DMS53 (cell line): Measurements from ENCODE around the gene TMEM143.

Experiments used
- DNase-seq: peaks from one replicate; lab custom pipeline; 2025; lab: John Stamatoyannopoulos, UW

The TMEM143 gene

GRCh38 chr19:48359123-48359522 is 4.6 kb downstream of the TMEM143 start:
- no peak for DNase-seq

- DNase-seq: no peak
Observed at GRCh38 chr19:48355365-48355954, 8.3 kb downstream of the TMEM143 start.

- peak; percentile 34 for DNase-seq
Observed at GRCh38 chr19:48354332-48354992, 9.3 kb downstream of the TMEM143 start.

- DNase-seq: no peak
Observed at GRCh38 chr19:48353677-48354076, 10.1 kb downstream of the TMEM143 start.

- peak; percentile 70 for DNase-seq
Observed at GRCh38 chr19:48351341-48351752, 12.4 kb downstream of the TMEM143 start.

GRCh38 chr19:48350856-48351255 is 12.9 kb downstream of the TMEM143 start:
- DNase-seq: no peak

- no peak for DNase-seq
Observed at GRCh38 chr19:48348737-48349136, 15.0 kb downstream of the TMEM143 start.

GRCh38 chr19:48348045-48348444 is 15.7 kb downstream of the TMEM143 start:
- no peak for DNase-seq

GRCh38 chr19:48346191-48346590 is 17.5 kb downstream of the TMEM143 start:
- no peak for DNase-seq

- no peak for DNase-seq
Observed at GRCh38 chr19:48344892-48345291, 18.8 kb downstream of the TMEM143 start.

- DNase-seq: no peak
Observed at GRCh38 chr19:48342841-48343540, 20.7 kb downstream of the TMEM143 start.

GRCh38 chr19:48342414-48342738 is 21.4 kb downstream of the TMEM143 start:
- no peak for DNase-seq

GRCh38 chr19:48341515-48342413 is 22.0 kb downstream of the TMEM143 start:
- no peak for DNase-seq

GRCh38 chr19:48340995-48341394 is 22.7 kb downstream of the TMEM143 start:
- DNase-seq: no peak

- no peak for DNase-seq
Observed at GRCh38 chr19:48338802-48339503, 24.8 kb downstream of the TMEM143 start.

- no peak for DNase-seq
Observed at GRCh38 chr19:48338253-48338755, 25.4 kb downstream of the TMEM143 start.

GRCh38 chr19:48333467-48334384 is 30.0 kb downstream of the TMEM143 start:
- DNase-seq: peak; percentile 98

- DNase-seq: peak; percentile 100
Observed at GRCh38 chr19:48332662-48333466, 30.9 kb downstream of the TMEM143 start.

- no peak for DNase-seq
Observed at GRCh38 chr19:48332351-48332661, 31.4 kb downstream of the TMEM143 start.
